Endothelial cell of umbilical vein (primary cell): ENCODE data around the gene GLDN. TPM values are rescaled to one million over a fixed set of nuclear protein-coding genes. Genes with fewer than 3 reads are reported as not detected.

Source experiments
- BruUV-seq: library from RNA; stranded (reverse); fragments of 400-500 nt; replicated peaks from 2 replicates; lab custom pipeline; 2021; lab: Mats Ljungman, UMichigan
- CTCF ChIA-PET: fragments of 300-600, 350-600 bp; sonication (Branson Sonifier 250); formaldehyde crosslinking; loops from one replicate; lab custom pipeline; 2021; ENCODE audit warnings: antibody characterized with exemption, inconsistent platforms; lab: Charles Lee
- POLR2A ChIA-PET: fragments of 300-600, 350-600 bp; sonication (Branson Sonifier 250); formaldehyde crosslinking; loops from one replicate; lab custom pipeline; 2021; ENCODE audit warnings: antibody characterized with exemption, inconsistent platforms; lab: Charles Lee
- DNase-seq: peaks from one replicate; pipeline ENCODE4 v3.0.0-alpha.2; 2011; ENCODE audit warnings: low read depth, low spot score
- FAIRE-seq: peaks from 2 replicates; lab custom pipeline; 2011; peaks lifted over from hg19 to GRCh38; lab: Jason Lieb, UNC
- H2AFZ ChIP-seq: 2 replicates; pipeline ENCODE4 v1.6.0; 2012; ENCODE audit warnings: low read depth, low read length, control low read depth, inconsistent platforms
- H3K27ac ChIP-seq: 2 replicates; pipeline ENCODE4 v1.5.1; 2011; ENCODE audit warnings: low read depth, mild to moderate bottlenecking, control low read depth, low read length, moderate library complexity; ENCODE audit not compliant: insufficient read depth
- H3K27me3 ChIP-seq, 2 experiments: 2 replicates each; pipeline versions ENCODE4 v1.6.0 to v1.6.1; 2011; ENCODE audit warnings: low read length in 2 of 2, mixed read lengths in 1 of 2; ENCODE audit not compliant: control insufficient read depth in 2 of 2, insufficient read depth in 2 of 2
- H3K36me3 ChIP-seq, 2 experiments: 2 replicates in 1 of 2; 3 replicates in 1 of 2; pipeline ENCODE4 v1.5.1; 2011; ENCODE audit warnings: low read length in 2 of 2, mild to moderate bottlenecking in 1 of 2, moderate library complexity in 1 of 2; ENCODE audit not compliant: control insufficient read depth in 2 of 2, insufficient read depth in 2 of 2; ENCODE audit errors: extremely low read depth in 1 of 2
- H3K4me1 ChIP-seq: 3 replicates; pipeline ENCODE4 v1.5.1; 2011; ENCODE audit warnings: mild to moderate bottlenecking, low read length; ENCODE audit not compliant: control insufficient read depth, insufficient read depth; ENCODE audit errors: extremely low read depth
- H3K4me2 ChIP-seq: 2 replicates; pipeline ENCODE4 v1.6.1; 2011; ENCODE audit warnings: low read length, control low read depth, mixed read lengths; ENCODE audit not compliant: insufficient read depth
- H3K4me3 ChIP-seq, 3 experiments: fragments of 200-600 bp in 1 of 3; sonication (generic), shearing (Covaris generic) in 1 of 3; replicated peaks in 1 of 3; 2 replicates each; pipeline ENCODE4 v1.5.1; 2011 to 2016; ENCODE audit warnings: control low read depth in 3 of 3, low read length in 3 of 3, mild to moderate bottlenecking in 2 of 3, inconsistent platforms in 1 of 3, low read depth in 1 of 3, moderate library complexity in 1 of 3; ENCODE audit not compliant: insufficient read depth in 1 of 3
- H3K79me2 ChIP-seq: 2 replicates; pipeline ENCODE4 v1.6.0; 2012; ENCODE audit warnings: low read length, inconsistent platforms; ENCODE audit not compliant: control insufficient read depth, insufficient read depth
- H3K9ac ChIP-seq: replicated peaks from 2 replicates; pipeline ENCODE3; 2011; ENCODE audit warnings: low read length, control low read depth; ENCODE audit not compliant: insufficient read depth; ENCODE audit errors: extremely low read depth
- H3K9me1 ChIP-seq: replicated peaks from 3 replicates; pipeline ENCODE4 v1.6.0; 2011; ENCODE audit warnings: mild to moderate bottlenecking, low read length; ENCODE audit not compliant: control insufficient read depth, insufficient read depth; ENCODE audit errors: extremely low read depth
- H3K9me3 ChIP-seq: replicated peaks from 2 replicates; pipeline ENCODE4 v1.5.1; 2012; ENCODE audit warnings: low read length, inconsistent platforms; ENCODE audit not compliant: control insufficient read depth, insufficient read depth
- H4K20me1 ChIP-seq: replicated peaks from 2 replicates; pipeline ENCODE3; 2011; ENCODE audit warnings: mild to moderate bottlenecking, low read length; ENCODE audit not compliant: control insufficient read depth, insufficient read depth; ENCODE audit errors: extremely low read depth
- CTCF ChIP-seq, 2 donors: IDR thresholded peaks; 1 replicate in 1 of 2; 2 replicates in 1 of 2; pipeline ENCODE4 v1.5.1; 2011; ENCODE audit warnings: low read length in 2 of 2, mild to moderate bottlenecking in 2 of 2, moderate library complexity in 2 of 2, control low read depth in 1 of 2, inconsistent platforms in 1 of 2, low read depth in 1 of 2; ENCODE audit not compliant: insufficient read depth in 1 of 2; ENCODE audit errors: extremely low read depth in 1 of 2
- EZH2 ChIP-seq: IDR thresholded peaks from 2 replicates; pipeline ENCODE4 v1.6.1; 2012; ENCODE audit warnings: borderline replicate concordance, low read depth, mild to moderate bottlenecking, moderate library complexity, low read length, inconsistent platforms; ENCODE audit not compliant: severe bottlenecking
- FOS ChIP-seq: IDR thresholded peaks from 2 replicates; pipeline ENCODE4 v1.6.1; 2011; ENCODE audit warnings: mild to moderate bottlenecking, low read length, moderate library complexity, borderline replicate concordance; ENCODE audit not compliant: insufficient read depth
- GATA2 ChIP-seq: IDR thresholded peaks from 2 replicates; pipeline ENCODE4 v1.7.0; 2011; ENCODE audit warnings: low read depth, mild to moderate bottlenecking, moderate library complexity, mixed read lengths, low read length; ENCODE audit not compliant: insufficient read length, insufficient read depth
- JUN ChIP-seq: IDR thresholded peaks from 2 replicates; pipeline ENCODE4 v1.6.1; 2011; ENCODE audit warnings: borderline replicate concordance, low read depth; ENCODE audit not compliant: insufficient read length, insufficient read depth
- MAX ChIP-seq: IDR thresholded peaks from 2 replicates; pipeline ENCODE4 v1.6.1; 2011; ENCODE audit not compliant: insufficient read depth, insufficient read length
- MYC ChIP-seq: IDR thresholded peaks from one replicate; pipeline ENCODE4 v1.6.1; 2011; ENCODE audit warnings: mild to moderate bottlenecking, low read depth, low read length
- POLR2A ChIP-seq: IDR thresholded peaks from 2 replicates; pipeline ENCODE4 v1.6.1; 2012; ENCODE audit warnings: low read depth, mild to moderate bottlenecking, control low read depth, low read length
- POLR2AphosphoS5 ChIP-seq: IDR thresholded peaks from 2 replicates; pipeline ENCODE4 v1.6.1; 2012; ENCODE audit warnings: low read depth, mild to moderate bottlenecking, control low read depth, low read length, moderate library complexity; ENCODE audit not compliant: insufficient read depth
- dilution Hi-C: fragments of 300-500 bp; cut with MboI; formaldehyde crosslinking; loops from one replicate; pipeline ENCODE4 v1.15.0; 2019; ENCODE audit warnings: low sequenced_read_pairs; ENCODE audit not compliant: extremely low pct_ligation_motif_present
- intact Hi-C: fragments of 100-400 bp; cut with micrococcal nuclease; formaldehyde crosslinking; loops from one replicate; pipeline ENCODE4 v1.10.0; 2022
- polyA plus RNA-seq, 4 experiments: library from polyadenylated mRNA; depleted of rRNA in 3 of 4; stranded (reverse) in 3 of 4; unstranded in 1 of 4; fragments of >200 nt; gene quantifications; 2 replicates each; pipeline versions ENCODE4 v1.2.1 to v1.2.3, GENCODE V29; 2011 to 2012; ENCODE audit warnings: missing spikeins in 1 of 4
- total RNA-seq: library from RNA; stranded (reverse); gene quantifications from 2 replicates; pipeline ENCODE4 v1.2.3, GENCODE V29; 2021

Gene GLDN
- total and polyA plus RNA-seq, 2 donors (not counting 3 experiments of a cell fraction or from before 2014, with no cell fraction given): not detected

- dilution Hi-C loops: no loop called here
- BruUV-seq: no TSS peak
- peaks cover 0 to 2% of the 10 kb centered on the region in 2 experiments for H3K27me3 ChIP-seq
- H3K79me2 ChIP-seq: no peaks in the 10 kb centered on the region
- no peaks in the 10 kb centered on the region for H3K9me1 ChIP-seq
- intact Hi-C loops: no loop called here
- no peaks in the 10 kb centered on the region for H3K9me3 ChIP-seq
- no peak overlapping the region for H3K4me2 ChIP-seq
- H3K4me3 ChIP-seq: no peak overlapping the region
- CTCF ChIA-PET: interaction anchor here (0.8 to 1.7 kb wide), 12 partner anchors 10 to 292 kb away, joined by 3 to 10 read pairs (median 4); no protein-coding TSS in a partner anchor
- H3K36me3 ChIP-seq: no peaks in the 10 kb centered on the region
- H4K20me1 ChIP-seq: no peaks in the 10 kb centered on the region
- no peaks in the 10 kb centered on the region for H3K4me1 ChIP-seq
- no peak overlapping the region for H3K27ac ChIP-seq
- POLR2A ChIA-PET: interaction anchor here (0.6 kb wide), 2 partner anchors 20 to 432 kb away, joined by 3 to 4 read pairs; no protein-coding TSS in a partner anchor
- H3K9ac ChIP-seq: no peak overlapping the region
- DNase-seq: peak; percentile 5
- no peak for FAIRE-seq
- H2AFZ ChIP-seq: no peak overlapping the region
- no peak for TF ChIP-seq MAX
- TF ChIP-seq POLR2AphosphoS5: no peak
- no peak for TF ChIP-seq JUN
- no peak for TF ChIP-seq MYC
- no peak for TF ChIP-seq EZH2
- TF ChIP-seq GATA2: no peak
- no peak for TF ChIP-seq FOS
- no peak for TF ChIP-seq CTCF (IDR thresholded peaks at IDR 0.05; ENCODE audit: extremely low read depth in 1 of 2, insufficient read depth in 1 of 2, low read depth in 1 of 2, low read length in 2 of 2)
- no peak for TF ChIP-seq POLR2A
Observed at GRCh38 chr15:51425517-51426040, 84.1 kb downstream of the GLDN start.
